A549 (cell line): ENCODE measurements around the gene LSP1. TPM values are rescaled to one million over a fixed set of nuclear protein-coding genes. Genes with fewer than 3 reads are reported as not detected.
"Not testable (repeated sequence)": the region's sequence is repeated elsewhere in the genome, so short reads cannot be mapped to it uniquely, and the experiment has no call there.

Experiments
- ATAC-seq, 2 experiments: fragments of 200-7000 bp in 1 of 2; fragments of >200 bp in 1 of 2; cut with Nextera tagmentation in 1 of 2; cut with Tn5 transposase in 1 of 2; 3 replicates each; pipeline versions ENCODE4 v1.8.0 to v1.9.1; 2018 to 2020; ENCODE audit warnings: mild to moderate bottlenecking in 1 of 2, moderate library complexity in 1 of 2
- CTCF ChIA-PET: fragments of 300-600 bp; sonication (Branson Sonifier 250); formaldehyde crosslinking; extraction: SDS; loops from one replicate; lab custom pipeline; 2021; ENCODE audit warnings: antibody characterized with exemption, inconsistent platforms; lab: Yijun Ruan, JAX
- POLR2A ChIA-PET: fragments of 350-600 bp; formaldehyde crosslinking; extraction: SDS; loops from one replicate; lab custom pipeline; 2021; ENCODE audit warnings: antibody characterized with exemption, inconsistent platforms; lab: Yijun Ruan, JAX
- DNase-seq, 2 experiments: peaks; one replicate each; pipeline versions ENCODE4 v3.0.0 to v3.0.0-alpha.2; 2011 to 2016; ENCODE audit warnings: low read depth in 1 of 2, low spot score in 1 of 2
- FAIRE-seq: peaks from 2 replicates; lab custom pipeline; 2011; peaks lifted over from hg19 to GRCh38; lab: Jason Lieb, UNC
- H3K27ac ChIP-seq, 2 experiments: fragments of >200 bp; sonication (Bioruptor Twin); formaldehyde crosslinking; 3 replicates each; pipeline ENCODE4 v1.5.1; 2016 to 2017
- H3K4me1 ChIP-seq: fragments of >200 bp; sonication (Bioruptor Twin); formaldehyde crosslinking; 3 replicates; pipeline ENCODE4 v1.6.1; 2016
- H3K4me2 ChIP-seq: fragments of >200 bp; sonication (Bioruptor Twin); formaldehyde crosslinking; 3 replicates; pipeline ENCODE4 v1.6.1; 2016
- H3K4me3 ChIP-seq: fragments of >200 bp; sonication (Bioruptor Twin); formaldehyde crosslinking; 3 replicates; pipeline ENCODE4 v1.5.1; 2016
- H3K9me3 ChIP-seq: fragments of >200 bp; sonication (Bioruptor Twin); formaldehyde crosslinking; 3 replicates; pipeline ENCODE4 v1.6.1; 2016
- WGBS: methylation state at CpG from one replicate; pipeline ENCODE4 v1.1.6; 2017; ENCODE audit errors: missing lambda C conversion rate; 5-methylcytosine and 5-hydroxymethylcytosine counted together
- polyA plus RNA-seq, 4 experiments: library from polyadenylated mRNA; depleted of rRNA in 3 of 4; stranded (reverse); fragments of >200 nt; fragmentation: RNase III in 1 of 4; extraction: RNeasy Plus Mini Kit Qiagen cat#74134 plus additional on column Dnase treatment in 1 of 4; gene quantifications; 2 replicates in 3 of 4; 3 replicates in 1 of 4; pipeline ENCODE4 v1.2.3, GENCODE V29; 2011 to 2017
- small RNA-seq, 6 experiments: library from RNA; depleted of rRNA; stranded (forward); fragments of <200 nt; gene quantifications; one replicate each; pipeline ENCODE3, GENCODE V24; 2012

Gene LSP1
- polyA plus RNA-seq, 2 of the 4 experiments (the other 2 are of a cell fraction), result 0.67 to 3.5 TPM

GRCh38 chr11:1939788-1940187 lies 86.9 kb downstream of the LSP1 start:
- POLR2A ChIA-PET, H3K4me1 ChIP-seq, CTCF ChIA-PET, H3K4me2 ChIP-seq, H3K27ac ChIP-seq, H3K9me3 ChIP-seq, DNase-seq, H3K4me3 ChIP-seq, ATAC-seq: not testable (repeated sequence)
- peak; percentile 95 for FAIRE-seq
- WGBS, result 83% methylated on average over 1 of the region's 1 CpG

Small RNAs within 50 kb of the gene (small RNA-seq; reads per million reads assigned to genes)
- gene AC051649.1 (0 to 0.43 (median 0) reads per million in 6 experiments), gene MIR4298 (0 reads per million in 6 experiments)

Other genes starting within 250 kb of the LSP1 start
- gene KRTAP5-3, start 244.6 kb upstream of the LSP1 start, polyA plus RNA-seq (2011; rRNA removed), result not detected in 2 replicates
- not detected in 3 replicates for gene KRTAP5-3, start 244.6 kb upstream of the LSP1 start, polyA plus RNA-seq (2017; fragmentation: RNase III; extraction: RNeasy Plus Mini Kit Qiagen cat#74134 plus additional on column Dnase treatment)
- gene KRTAP5-4, start 230.9 kb upstream of the LSP1 start, polyA plus RNA-seq (2011; rRNA removed), result not detected in 2 replicates
- gene KRTAP5-4, start 230.9 kb upstream of the LSP1 start, polyA plus RNA-seq (2017; fragmentation: RNase III; extraction: RNeasy Plus Mini Kit Qiagen cat#74134 plus additional on column Dnase treatment), result not detected in 3 replicates
- not detected in 2 replicates for gene KRTAP5-5, start 223.3 kb upstream of the LSP1 start, polyA plus RNA-seq (2011; rRNA removed)
- not detected in 3 replicates for gene KRTAP5-5, start 223.3 kb upstream of the LSP1 start, polyA plus RNA-seq (2017; fragmentation: RNase III; extraction: RNeasy Plus Mini Kit Qiagen cat#74134 plus additional on column Dnase treatment)
- not detected in 2 replicates for gene KRTAP5-6, start 155.9 kb upstream of the LSP1 start, polyA plus RNA-seq (2011; rRNA removed)
- not detected in 3 replicates for gene KRTAP5-6, start 155.9 kb upstream of the LSP1 start, polyA plus RNA-seq (2017; fragmentation: RNase III; extraction: RNeasy Plus Mini Kit Qiagen cat#74134 plus additional on column Dnase treatment)
- gene IFITM10, start 102.5 kb upstream of the LSP1 start, polyA plus RNA-seq (2011; rRNA removed), result 0.26 and 0.28 TPM in 2 replicates
- 0.55 to 0.78 TPM (median 0.67 TPM) in 3 replicates for gene IFITM10, start 102.5 kb upstream of the LSP1 start, polyA plus RNA-seq (2017; fragmentation: RNase III; extraction: RNeasy Plus Mini Kit Qiagen cat#74134 plus additional on column Dnase treatment)
- 74.0 and 117 TPM in 2 replicates for gene CTSD, start 89.2 kb upstream of the LSP1 start, polyA plus RNA-seq (2011; rRNA removed)
- 259 to 326 TPM (median 310 TPM) in 3 replicates for gene CTSD, start 89.2 kb upstream of the LSP1 start, polyA plus RNA-seq (2017; fragmentation: RNase III; extraction: RNeasy Plus Mini Kit Qiagen cat#74134 plus additional on column Dnase treatment)
- not detected in 2 replicates for gene SYT8, start 18.1 kb upstream of the LSP1 start, polyA plus RNA-seq (2011; rRNA removed)
- 0.21 to 0.25 TPM (median 0.22 TPM) in 3 replicates for gene SYT8, start 18.1 kb upstream of the LSP1 start, polyA plus RNA-seq (2017; fragmentation: RNase III; extraction: RNeasy Plus Mini Kit Qiagen cat#74134 plus additional on column Dnase treatment)
- not detected in 2 replicates for gene TNNI2, start 14.1 kb upstream of the LSP1 start, polyA plus RNA-seq (2011; rRNA removed)
- not detected in 3 replicates for gene TNNI2, start 14.1 kb upstream of the LSP1 start, polyA plus RNA-seq (2017; fragmentation: RNase III; extraction: RNeasy Plus Mini Kit Qiagen cat#74134 plus additional on column Dnase treatment)
- gene PRR33, start 38.8 kb downstream of the LSP1 start, polyA plus RNA-seq (2011; rRNA removed), result not detected in 2 replicates
- gene PRR33, start 38.8 kb downstream of the LSP1 start, polyA plus RNA-seq (2017; fragmentation: RNase III; extraction: RNeasy Plus Mini Kit Qiagen cat#74134 plus additional on column Dnase treatment), result not detected in 3 replicates
- not detected in 2 replicates for gene TNNT3, start 66.6 kb downstream of the LSP1 start, polyA plus RNA-seq (2011; rRNA removed)
- gene TNNT3, start 66.6 kb downstream of the LSP1 start, polyA plus RNA-seq (2017; fragmentation: RNase III; extraction: RNeasy Plus Mini Kit Qiagen cat#74134 plus additional on column Dnase treatment), result 0.15 TPM in 1 of 3 replicates, not detected in the others
- gene MRPL23, start 94.2 kb downstream of the LSP1 start, polyA plus RNA-seq (2011; rRNA removed), result 60.0 and 77.7 TPM in 2 replicates
- gene MRPL23, start 94.2 kb downstream of the LSP1 start, polyA plus RNA-seq (2017; fragmentation: RNase III; extraction: RNeasy Plus Mini Kit Qiagen cat#74134 plus additional on column Dnase treatment), result 151 to 160 TPM (median 160 TPM) in 3 replicates
- 37.1 and 49.1 TPM in 2 replicates for gene H19, start 144.8 kb downstream of the LSP1 start, polyA plus RNA-seq (2011; rRNA removed)
- gene H19, start 144.8 kb downstream of the LSP1 start, polyA plus RNA-seq (2017; fragmentation: RNase III; extraction: RNeasy Plus Mini Kit Qiagen cat#74134 plus additional on column Dnase treatment), result 16.6 to 22.5 TPM (median 19.2 TPM) in 3 replicates